GM18499 (cell line): ENCODE measurements around the gene PARVA.

Experiments
- ATAC-seq: cut with Tn5 transposase; IDR thresholded peaks from one replicate; pipeline ENCODE4 v1.9.1; 2021; ENCODE audit warnings: moderate number of reproducible peaks; ENCODE audit not compliant: insufficient read depth, unreplicated experiment

Gene PARVA

GRCh38 chr11:12542186-12542935, 165.0 kb downstream of the PARVA start:
- ATAC-seq, result no peak

GRCh38 chr11:12543596-12544415, 166.4 kb downstream of the PARVA start:
- ATAC-seq, result no peak

GRCh38 chr11:12544986-12545775, 167.8 kb downstream of the PARVA start:
- ATAC-seq, result no peak

GRCh38 chr11:12546122-12546521, 168.8 kb downstream of the PARVA start:
- ATAC-seq, result no peak

GRCh38 chr11:12546660-12547059, 169.3 kb downstream of the PARVA start:
- ATAC-seq, result no peak

GRCh38 chr11:12547953-12548650, 170.7 kb downstream of the PARVA start:
- no peak for ATAC-seq

- no peak for ATAC-seq
These were observed 175.3 kb downstream of the PARVA start for GRCh38 chr11:12552692-12553091.

- no peak for ATAC-seq
These were observed 176.8 kb downstream of the PARVA start for GRCh38 chr11:12554122-12554521.

- ATAC-seq, result no peak
These were observed 178.8 kb downstream of the PARVA start for GRCh38 chr11:12556155-12556554.

GRCh38 chr11:12556788-12557384, 179.5 kb downstream of the PARVA start:
- ATAC-seq, result no peak

- no peak for ATAC-seq
These were observed 181.6 kb downstream of the PARVA start for GRCh38 chr11:12559011-12559410.

GRCh38 chr11:12560362-12560761, 183.0 kb downstream of the PARVA start:
- ATAC-seq, result no peak

GRCh38 chr11:12560861-12561260, 183.5 kb downstream of the PARVA start:
- no peak for ATAC-seq

- no peak for ATAC-seq
These were observed 186.6 kb downstream of the PARVA start for GRCh38 chr11:12564012-12564411.

GRCh38 chr11:12565406-12565805, 188.0 kb downstream of the PARVA start:
- ATAC-seq, result no peak

- no peak for ATAC-seq
These were observed 190.5 kb downstream of the PARVA start for GRCh38 chr11:12567746-12568460.

- ATAC-seq, result no peak
These were observed 192.4 kb downstream of the PARVA start for GRCh38 chr11:12569499-12570425.
